ENCODE data around the gene UNKL. TPM values are rescaled to one million over a fixed set of nuclear protein-coding genes. Genes with fewer than 3 reads are reported as not detected.

The UNKL gene
- total RNA-seq, 1 donor from 2014 or later, result 70.7 TPM

GRCh38 chr16:1401758-1402154 lies 12.7 kb downstream of the UNKL start:
- H3K27ac Mint-ChIP-seq, result no peak overlapping the region
- H3K4me1 Mint-ChIP-seq, result no peaks in the 10 kb centered on the region
- intact Hi-C loops (cut with micrococcal nuclease), result no loop called here
- TF ChIP-seq CTCF (IDR thresholded peaks at IDR 0.05), result no peak
- DNase-seq, result no peak
- ChIA-PET CTCF (no interaction called here), POLR2A (interaction anchor here (0.6 kb wide), 1 partner anchor 555 kb away, joined by 5 read pairs; no protein-coding TSS in a partner anchor)
- H3K9me3 Mint-ChIP-seq, result no peaks in the 10 kb centered on the region
- ATAC-seq (ENCODE audit: low read depth), result no peak
- H3K4me3 Mint-ChIP-seq, result no peak overlapping the region
- H3K27me3 Mint-ChIP-seq, result no peaks in the 10 kb centered on the region
- H3K36me3 Mint-ChIP-seq (ENCODE audit: low read depth), result peaks cover 59% of the 10 kb centered on the region

- Mint-ChIP-seq H3K4me3 (no peak overlapping the region), H3K9me3 (no peaks in the 10 kb centered on the region), H3K27me3 (no peaks in the 10 kb centered on the region), H3K27ac (no peak overlapping the region), H3K36me3 (ENCODE audit: low read depth) (peaks cover 62% of the 10 kb centered on the region), H3K4me1 (no peaks in the 10 kb centered on the region)
- DNase-seq (no peak), ATAC-seq (ENCODE audit: low read depth) (no peak)
- ChIA-PET POLR2A (interaction anchor here (0.6 kb wide), 1 partner anchor 555 kb away, joined by 5 read pairs; no protein-coding TSS in a partner anchor), CTCF (no interaction called here)
- no peak for TF ChIP-seq CTCF (IDR thresholded peaks at IDR 0.05)
- intact Hi-C loops (cut with micrococcal nuclease), result no loop called here
Observed at GRCh38 chr16:1401061-1401757, 13.3 kb downstream of the UNKL start.

GRCh38 chr16:1398826-1399581 lies 15.5 kb downstream of the UNKL start:
- CTCF ChIA-PET, result no interaction called here
- DNase-seq, result no peak
- no peak for ATAC-seq (ENCODE audit: low read depth)
- H3K36me3 Mint-ChIP-seq (ENCODE audit: low read depth), result peaks cover 60% of the 10 kb centered on the region
- no peak for TF ChIP-seq CTCF (IDR thresholded peaks at IDR 0.05)
- H3K27me3 Mint-ChIP-seq, result no peaks in the 10 kb centered on the region
- intact Hi-C loops (cut with micrococcal nuclease), result no loop called here
- H3K4me1 Mint-ChIP-seq, result no peaks in the 10 kb centered on the region
- no peak overlapping the region for H3K4me3 Mint-ChIP-seq
- no peaks in the 10 kb centered on the region for H3K9me3 Mint-ChIP-seq
- POLR2A ChIA-PET, result no interaction called here
- H3K27ac Mint-ChIP-seq, result no peak overlapping the region

GRCh38 chr16:1398351-1398750 lies 16.2 kb downstream of the UNKL start:
- POLR2A ChIA-PET, result no interaction called here
- no peak for TF ChIP-seq CTCF (IDR thresholded peaks at IDR 0.05)
- H3K4me3 Mint-ChIP-seq, result no peak overlapping the region
- intact Hi-C loops (cut with micrococcal nuclease), result no loop called here
- H3K36me3 Mint-ChIP-seq (ENCODE audit: low read depth), result peaks cover 61% of the 10 kb centered on the region
- no peaks in the 10 kb centered on the region for H3K4me1 Mint-ChIP-seq
- DNase-seq (no peak), ATAC-seq (ENCODE audit: low read depth) (no peak)
- no peaks in the 10 kb centered on the region for H3K27me3 Mint-ChIP-seq
- no peaks in the 10 kb centered on the region for H3K9me3 Mint-ChIP-seq
- CTCF ChIA-PET, result no interaction called here
- no peak overlapping the region for H3K27ac Mint-ChIP-seq

- Mint-ChIP-seq H3K4me1 (no peaks in the 10 kb centered on the region), H3K27me3 (no peaks in the 10 kb centered on the region), H3K9me3 (no peaks in the 10 kb centered on the region), H3K27ac (no peak overlapping the region), H3K36me3 (ENCODE audit: low read depth) (peaks cover 59% of the 10 kb centered on the region), H3K4me3 (no peak overlapping the region)
- ATAC-seq (ENCODE audit: low read depth), result no peak
- POLR2A ChIA-PET, result no interaction called here
- no peak for TF ChIP-seq CTCF (IDR thresholded peaks at IDR 0.05)
- intact Hi-C loops (cut with micrococcal nuclease), result no loop called here
- no peak for DNase-seq
- CTCF ChIA-PET, result no interaction called here
Observed at GRCh38 chr16:1397779-1398178, 16.7 kb downstream of the UNKL start.

Data from activated B cell treated with CpG ODN at 0.5 μM for 24 hours (primary cell).